A549 (cell line): Measurements from ENCODE around the gene COMMD10. TPM values are rescaled to one million over a fixed set of nuclear protein-coding genes. Genes with fewer than 3 reads are reported as not detected.

Experiments used
- ATAC-seq, 2 experiments: fragments of 200-7000 bp in 1 of 2; fragments of >200 bp in 1 of 2; cut with Nextera tagmentation in 1 of 2; cut with Tn5 transposase in 1 of 2; 3 replicates each; pipeline versions ENCODE4 v1.8.0 to v1.9.1; 2018 to 2020; ENCODE audit warnings: mild to moderate bottlenecking in 1 of 2, moderate library complexity in 1 of 2
- CTCF ChIA-PET: fragments of 300-600 bp; sonication (Branson Sonifier 250); formaldehyde crosslinking; extraction: SDS; loops from one replicate; lab custom pipeline; 2021; ENCODE audit warnings: antibody characterized with exemption, inconsistent platforms; lab: Yijun Ruan, JAX
- POLR2A ChIA-PET: fragments of 350-600 bp; formaldehyde crosslinking; extraction: SDS; loops from one replicate; lab custom pipeline; 2021; ENCODE audit warnings: antibody characterized with exemption, inconsistent platforms; lab: Yijun Ruan, JAX
- DNase-seq, 2 experiments: peaks; one replicate each; pipeline versions ENCODE4 v3.0.0 to v3.0.0-alpha.2; 2011 to 2016; ENCODE audit warnings: low read depth in 1 of 2, low spot score in 1 of 2
- FAIRE-seq: peaks from 2 replicates; lab custom pipeline; 2011; peaks lifted over from hg19 to GRCh38; lab: Jason Lieb, UNC
- H3K27ac ChIP-seq, 2 experiments: fragments of >200 bp; sonication (Bioruptor Twin); formaldehyde crosslinking; 3 replicates each; pipeline ENCODE4 v1.5.1; 2016 to 2017
- H3K4me1 ChIP-seq: fragments of >200 bp; sonication (Bioruptor Twin); formaldehyde crosslinking; 3 replicates; pipeline ENCODE4 v1.6.1; 2016
- H3K4me2 ChIP-seq: fragments of >200 bp; sonication (Bioruptor Twin); formaldehyde crosslinking; 3 replicates; pipeline ENCODE4 v1.6.1; 2016
- H3K4me3 ChIP-seq: fragments of >200 bp; sonication (Bioruptor Twin); formaldehyde crosslinking; 3 replicates; pipeline ENCODE4 v1.5.1; 2016
- H3K9me3 ChIP-seq: fragments of >200 bp; sonication (Bioruptor Twin); formaldehyde crosslinking; 3 replicates; pipeline ENCODE4 v1.6.1; 2016
- BHLHE40 ChIP-seq: IDR thresholded peaks from 2 replicates; pipeline ENCODE4 v1.6.1; 2012; ENCODE audit warnings: low read depth, low read length, inconsistent platforms
- CBX8 ChIP-seq: fragments of 200-600 bp; sonication (generic); IDR thresholded peaks from 2 replicates; pipeline ENCODE4 v1.6.1; 2016
- CHD2 ChIP-seq: fragments of 150-350 bp; IDR thresholded peaks from 2 replicates; pipeline ENCODE4 v1.6.1; 2014; ENCODE audit warnings: low read length; ENCODE audit not compliant: partially characterized antibody
- CHD4 ChIP-seq: fragments of 200-600 bp; sonication (generic); IDR thresholded peaks from 2 replicates; pipeline ENCODE4 v1.6.1; 2016; ENCODE audit warnings: antibody characterized with exemption, mild to moderate bottlenecking, borderline replicate concordance
- E2F6 ChIP-seq: IDR thresholded peaks from 2 replicates; pipeline ENCODE4 v1.6.1; 2012; ENCODE audit warnings: low read depth, borderline replicate concordance
- EHF ChIP-seq: fragments of 250-450 bp; sonication (Bioruptor Pico); IDR thresholded peaks from 2 replicates; pipeline ENCODE4 v1.5.0; 2020; ENCODE audit warnings: mild to moderate bottlenecking
- FOSB ChIP-seq: fragments of 250-450 bp; sonication (Bioruptor Pico); IDR thresholded peaks from 2 replicates; pipeline ENCODE4 v1.5.0; 2020; ENCODE audit warnings: mild to moderate bottlenecking, moderate library complexity
- GATA3 ChIP-seq: IDR thresholded peaks from 2 replicates; pipeline ENCODE4 v1.6.1; 2012; ENCODE audit warnings: borderline replicate concordance
- HES2 ChIP-seq: fragments of >200 bp; sonication (Bioruptor Twin); formaldehyde crosslinking; IDR thresholded peaks from 2 replicates; pipeline ENCODE4 v1.6.1; 2016
- HEYL ChIP-seq: fragments of 250-450 bp; sonication (Bioruptor Pico); IDR thresholded peaks from 2 replicates; pipeline ENCODE4 v1.8.0; 2021; ENCODE audit warnings: mild to moderate bottlenecking, moderate library complexity
- HOXB5 ChIP-seq: fragments of 250-450 bp; sonication (Bioruptor Pico); IDR thresholded peaks from 2 replicates; pipeline ENCODE4 v1.5.0; 2020; ENCODE audit warnings: mild to moderate bottlenecking, moderate library complexity
- JUNB ChIP-seq: fragments of >200 bp; sonication (Bioruptor Twin); formaldehyde crosslinking; IDR thresholded peaks from 2 replicates; pipeline ENCODE4 v1.6.1; 2016
- KDM1A ChIP-seq: fragments of 200-600 bp; sonication (generic); IDR thresholded peaks from 2 replicates; pipeline ENCODE4 v1.6.1; 2016; ENCODE audit warnings: low read depth, mild to moderate bottlenecking
- MAFK ChIP-seq: fragments of 450-650 bp; IDR thresholded peaks from 2 replicates; pipeline ENCODE4 v1.6.1; 2014; ENCODE audit not compliant: partially characterized antibody
- MAX ChIP-seq: IDR thresholded peaks from 2 replicates; pipeline ENCODE4 v1.6.1; 2012
- MAZ ChIP-seq: fragments of 150-350 bp; IDR thresholded peaks from 2 replicates; pipeline ENCODE4 v1.6.1; 2014; ENCODE audit warnings: antibody characterized with exemption, low read depth, low read length, borderline replicate concordance
- NFE2L2 ChIP-seq: fragments of 150-350 bp; conservative IDR thresholded peaks from 2 replicates; pipeline ENCODE4 v1.6.1; 2014; ENCODE audit warnings: low read length
- NPAS2 ChIP-seq: fragments of 250-450 bp; sonication (Bioruptor Pico); IDR thresholded peaks from 2 replicates; pipeline ENCODE4 v1.8.0; 2022; ENCODE audit warnings: mild to moderate bottlenecking, moderate library complexity, borderline replicate concordance
- NR3C1 ChIP-seq: fragments of >200 bp; sonication (Bioruptor Twin); formaldehyde crosslinking; IDR thresholded peaks from 3 replicates; pipeline ENCODE4 v1.6.1; 2017
- PBX3 ChIP-seq: IDR thresholded peaks from 2 replicates; pipeline ENCODE4 v1.6.1; 2012
- RAD21 ChIP-seq, 2 experiments: fragments of >200 bp in 1 of 2; sonication (Bioruptor Twin) in 1 of 2; formaldehyde crosslinking in 1 of 2; IDR thresholded peaks in 1 of 2; conservative IDR thresholded peaks in 1 of 2; 2 replicates in 1 of 2; 3 replicates in 1 of 2; pipeline ENCODE4 v1.6.1; 2012 to 2018; ENCODE audit warnings: inconsistent platforms in 1 of 2
- RARB ChIP-seq: fragments of 250-450 bp; sonication (Bioruptor Pico); IDR thresholded peaks from 2 replicates; pipeline ENCODE4 v1.8.0; 2021; ENCODE audit warnings: mild to moderate bottlenecking, moderate library complexity
- REST ChIP-seq: fragments of 200-600 bp; sonication (generic); IDR thresholded peaks from 2 replicates; pipeline ENCODE4 v1.6.1; 2016; ENCODE audit warnings: antibody characterized with exemption, mild to moderate bottlenecking, moderate library complexity
- TP53 ChIP-seq: fragments of 250-450 bp; sonication (Bioruptor Pico); IDR thresholded peaks from 2 replicates; pipeline ENCODE4 v1.5.0; 2021; ENCODE audit warnings: mild to moderate bottlenecking, moderate library complexity
- ZC3H11A ChIP-seq: fragments of 450-650 bp; IDR thresholded peaks from 2 replicates; pipeline ENCODE4 v1.6.1; 2014; ENCODE audit warnings: antibody characterized with exemption, mild to moderate bottlenecking
- WGBS: methylation state at CpG from one replicate; pipeline ENCODE4 v1.1.6; 2017; ENCODE audit errors: missing lambda C conversion rate; 5-methylcytosine and 5-hydroxymethylcytosine counted together
- polyA plus RNA-seq, 4 experiments: library from polyadenylated mRNA; depleted of rRNA in 3 of 4; stranded (reverse); fragments of >200 nt; fragmentation: RNase III in 1 of 4; extraction: RNeasy Plus Mini Kit Qiagen cat#74134 plus additional on column Dnase treatment in 1 of 4; gene quantifications; 2 replicates in 3 of 4; 3 replicates in 1 of 4; pipeline ENCODE4 v1.2.3, GENCODE V29; 2011 to 2017

The COMMD10 gene
- polyA plus RNA-seq, 2 of the 4 experiments (the other 2 are of a cell fraction): 40.2 to 63.9 TPM

GRCh38 chr5:116229131-116229689, 144.4 kb downstream of the COMMD10 start (continued):
- TF ChIP-seq FOSB (CRISPR knock-in tag) (no peak), CHD2 (no peak)

- ChIA-PET CTCF (no interaction called here), POLR2A (no interaction called here)
- no peaks in the 10 kb centered on the region for H3K4me1 ChIP-seq
- WGBS: 62% methylated on average over 2 of the region's 2 CpGs
- DNase-seq (no peak), ATAC-seq (no peak), FAIRE-seq (no peak)
- no peak for TF ChIP-seq PBX3
- no peak for TF ChIP-seq RAD21 (conservative IDR thresholded peaks at IDR 0.05 in 1 of 2, IDR thresholded peaks at IDR 0.05 in 1 of 2)
- TF ChIP-seq BHLHE40: no peak
- no peak for TF ChIP-seq CHD2
- no peak for TF ChIP-seq EHF (CRISPR knock-in tag)
- no peak for TF ChIP-seq CBX8
- no peak for TF ChIP-seq MAFK
- TF ChIP-seq RARB (CRISPR knock-in tag): no peak
- TF ChIP-seq CHD4: no peak
- no peak overlapping the region for H3K4me2 ChIP-seq
- H3K27ac ChIP-seq: no peak overlapping the region
- no peaks in the 10 kb centered on the region for H3K9me3 ChIP-seq
- no peak overlapping the region for H3K4me3 ChIP-seq
Measured at GRCh38 chr5:116231288-116231687, 146.5 kb downstream of the COMMD10 start.

- WGBS: 89% methylated on average over 7 of the region's 7 CpGs
- ATAC-seq (no peak), FAIRE-seq (no peak), DNase-seq (no peak)
- ChIA-PET CTCF (no interaction called here), POLR2A (no interaction called here)
- TF ChIP-seq EHF (CRISPR knock-in tag): no peak
- no peak for TF ChIP-seq REST
- no peak overlapping the region for H3K4me2 ChIP-seq
- no peaks in the 10 kb centered on the region for H3K4me1 ChIP-seq
- H3K9me3 ChIP-seq: no peaks in the 10 kb centered on the region
- no peak overlapping the region for H3K4me3 ChIP-seq
- H3K27ac ChIP-seq: no peak overlapping the region
Measured at GRCh38 chr5:116234681-116235080, 149.9 kb downstream of the COMMD10 start.

- Histone ChIP-seq H3K9me3 (no peaks in the 10 kb centered on the region), H3K4me2 (no peak overlapping the region), H3K4me3 (no peak overlapping the region), H3K27ac (no peak overlapping the region), H3K4me1 (no peaks in the 10 kb centered on the region)
- 88% methylated on average over 3 of the region's 3 CpGs for WGBS
- TF ChIP-seq CHD4: no peak
- no peak for TF ChIP-seq RARB (CRISPR knock-in tag)
- no peak for TF ChIP-seq NR3C1
- no peak for TF ChIP-seq ZC3H11A
- no peak for TF ChIP-seq MAZ
- TF ChIP-seq KDM1A: no peak
- TF ChIP-seq MAX: no peak
- no peak for TF ChIP-seq CBX8
- TF ChIP-seq NPAS2: no peak
- no peak for TF ChIP-seq HES2
- no peak for TF ChIP-seq HOXB5 (CRISPR knock-in tag)
- TF ChIP-seq FOSB (CRISPR knock-in tag): no peak
- TF ChIP-seq JUNB: no peak
- no peak for TF ChIP-seq E2F6
- TF ChIP-seq TP53: no peak
- no peak for TF ChIP-seq NFE2L2
- no peak for TF ChIP-seq GATA3
- TF ChIP-seq HEYL (CRISPR knock-in tag): no peak
- FAIRE-seq (no peak), DNase-seq (peak in 1 of 2 experiments; percentile 16), ATAC-seq (no peak)
- ChIA-PET CTCF (no interaction called here), POLR2A (no interaction called here)
Measured at GRCh38 chr5:116237917-116238500, 153.2 kb downstream of the COMMD10 start.
